Esophagus muscularis mucosa (tissue), 4 donors: ENCODE results near the gene MS4A10. TPM values are rescaled to one million over a fixed set of nuclear protein-coding genes. Genes with fewer than 3 reads are reported as not detected.

Experiments
- DNase-seq: peaks from one replicate; pipeline ENCODE4 v3.0.0-alpha.2; 2017; ENCODE audit errors: extremely low spot score
- H3K27ac ChIP-seq, 4 donors: fragments of 200-600 bp; sonication (generic); replicated peaks in 1 of 4; 1 replicate in 3 of 4; 2 replicates in 1 of 4; pipeline ENCODE4 v1.5.1; 2016 to 2019; ENCODE audit warnings: mild to moderate bottlenecking in 1 of 4
- H3K27me3 ChIP-seq, 4 donors: fragments of 200-600 bp; sonication (generic); one replicate each; pipeline versions ENCODE4 v1.5.1 to v1.6.0; 2016 to 2019
- H3K36me3 ChIP-seq, 4 donors: fragments of 200-600 bp; sonication (generic); one replicate each; pipeline ENCODE4 v1.5.1; 2016 to 2019
- H3K4me1 ChIP-seq, 4 donors: fragments of 200-600 bp; sonication (generic); one replicate each; pipeline ENCODE4 v1.5.1; 2016 to 2019
- H3K4me3 ChIP-seq, 4 donors: fragments of 200-600 bp; sonication (generic); 1 replicate in 2 of 4; 2 replicates in 2 of 4; pipeline ENCODE4 v1.5.1; 2016 to 2019; ENCODE audit warnings: mild to moderate bottlenecking in 4 of 4, moderate library complexity in 1 of 4
- H3K9me3 ChIP-seq, 4 donors: fragments of 200-600 bp; sonication (generic); 1 replicate in 3 of 4; 2 replicates in 1 of 4; pipeline ENCODE4 v1.5.1; 2016 to 2019
- EP300 ChIP-seq: sonication (generic); formaldehyde crosslinking; IDR thresholded peaks from one replicate; pipeline ENCODE4 v1.6.1; 2017; ENCODE audit warnings: antibody characterized with exemption
- POLR2A ChIP-seq: fragments of 450-650 bp; IDR thresholded peaks from one replicate; pipeline ENCODE4 v1.6.1; 2017; ENCODE audit warnings: antibody characterized with exemption, moderate library complexity, mild to moderate bottlenecking, low read depth
- POLR2AphosphoS5 ChIP-seq, 2 donors: sonication (generic); formaldehyde crosslinking; IDR thresholded peaks; one replicate each; pipeline ENCODE4 v1.6.1; 2017; ENCODE audit warnings: antibody characterized with exemption in 2 of 2
- WGBS: methylation state at CpG from one replicate; pipeline ENCODE4 v1.1.5; 2018; 5-methylcytosine and 5-hydroxymethylcytosine counted together
- intact Hi-C: fragments of 100-400 bp; cut with DNase I; formaldehyde crosslinking; loops from one replicate; pipeline ENCODE4 v1.15.1; 2023
- total RNA-seq, 4 donors: library from RNA; depleted of rRNA; stranded (reverse); fragments of >200 nt; gene quantifications; one replicate each; pipeline versions ENCODE4 v1.1.0 to v1.2.1, GENCODE V29; 2016
- TF ChIP-seq, protein P1 (sequence below), 3 experiments: fragments of 200-600 bp in 2 of 3; fragments of 450-650 bp in 1 of 3; sonication (generic) in 2 of 3; IDR thresholded peaks; one replicate each; pipeline ENCODE4 v1.5.1; 2017 to 2019; ENCODE audit warnings: antibody characterized with exemption in 3 of 3, mild to moderate bottlenecking in 2 of 3, moderate library complexity in 1 of 3

Gene MS4A10
- total RNA-seq, 4 donors from 2014 or later: not detected

DNA sequence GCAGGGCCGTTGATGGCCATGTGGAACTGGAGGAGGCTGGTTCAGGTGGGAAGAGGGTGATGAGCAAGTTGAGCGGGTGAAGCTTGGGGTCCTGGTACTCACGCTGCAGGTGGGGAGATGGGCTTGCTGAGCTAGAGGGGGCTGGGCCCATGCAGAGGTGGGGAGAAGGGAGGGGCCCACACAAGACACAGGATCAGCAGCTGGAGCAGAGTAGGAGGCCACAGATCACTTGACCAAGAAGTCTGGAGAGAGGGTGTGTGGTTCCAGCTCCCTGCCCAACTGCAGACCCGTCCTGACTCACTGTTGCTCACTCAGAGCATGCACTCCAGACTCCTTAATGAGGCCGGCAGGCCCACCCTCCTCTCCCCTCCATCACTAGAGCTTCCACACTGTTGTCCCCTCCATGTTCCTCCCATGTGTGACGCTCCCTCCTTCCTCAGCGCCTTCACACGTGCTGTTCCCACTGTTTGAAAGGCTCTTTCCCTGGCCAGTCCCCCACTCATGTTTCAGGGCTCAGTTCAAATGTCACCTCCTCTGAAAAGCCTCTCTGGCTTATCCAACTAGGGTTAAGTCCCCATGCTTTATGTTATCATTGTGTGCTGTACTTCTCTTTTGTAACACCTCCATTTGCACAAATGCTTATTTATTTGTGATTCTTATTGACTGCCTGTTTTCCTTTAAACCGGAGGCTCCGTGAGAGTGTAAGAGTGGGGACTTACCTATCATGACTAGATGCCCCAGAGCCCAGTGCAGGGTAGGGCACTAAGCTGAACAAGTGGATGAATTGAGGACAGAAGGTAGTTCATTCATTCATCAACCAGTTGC is 59.1 kb downstream of the MS4A10 start:
- H3K4me1 ChIP-seq: peaks cover 40 to 54% (median 47%) of the 10 kb centered on the region in 4 donors
- H3K27me3 ChIP-seq: no peaks in the 10 kb centered on the region
- H3K27ac ChIP-seq: no peak overlapping the region
- H3K36me3 ChIP-seq: peaks cover 10 to 30% (median 23%) of the 10 kb centered on the region in 4 donors
- H3K4me3 ChIP-seq: peak overlapping the region; percentile 68 to 92 (median 81)
- H3K9me3 ChIP-seq: no peaks in the 10 kb centered on the region
- intact Hi-C loops: loop anchor here (5.0 kb wide), 1 partner anchor 283 kb away; no protein-coding TSS in a partner anchor
- TF ChIP-seq POLR2A: no peak
- TF ChIP-seq EP300: no peak
- no peak for TF ChIP-seq POLR2AphosphoS5 (IDR thresholded peaks at IDR 0.05)
- TF ChIP-seq, protein P1, sequence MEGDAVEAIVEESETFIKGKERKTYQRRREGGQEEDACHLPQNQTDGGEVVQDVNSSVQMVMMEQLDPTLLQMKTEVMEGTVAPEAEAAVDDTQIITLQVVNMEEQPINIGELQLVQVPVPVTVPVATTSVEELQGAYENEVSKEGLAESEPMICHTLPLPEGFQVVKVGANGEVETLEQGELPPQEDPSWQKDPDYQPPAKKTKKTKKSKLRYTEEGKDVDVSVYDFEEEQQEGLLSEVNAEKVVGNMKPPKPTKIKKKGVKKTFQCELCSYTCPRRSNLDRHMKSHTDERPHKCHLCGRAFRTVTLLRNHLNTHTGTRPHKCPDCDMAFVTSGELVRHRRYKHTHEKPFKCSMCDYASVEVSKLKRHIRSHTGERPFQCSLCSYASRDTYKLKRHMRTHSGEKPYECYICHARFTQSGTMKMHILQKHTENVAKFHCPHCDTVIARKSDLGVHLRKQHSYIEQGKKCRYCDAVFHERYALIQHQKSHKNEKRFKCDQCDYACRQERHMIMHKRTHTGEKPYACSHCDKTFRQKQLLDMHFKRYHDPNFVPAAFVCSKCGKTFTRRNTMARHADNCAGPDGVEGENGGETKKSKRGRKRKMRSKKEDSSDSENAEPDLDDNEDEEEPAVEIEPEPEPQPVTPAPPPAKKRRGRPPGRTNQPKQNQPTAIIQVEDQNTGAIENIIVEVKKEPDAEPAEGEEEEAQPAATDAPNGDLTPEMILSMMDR (IDR thresholded peaks at IDR 0.05): no peak
- 70% methylated on average over 10 of the region's 10 CpGs for WGBS
- DNase-seq: no peak

DNA sequence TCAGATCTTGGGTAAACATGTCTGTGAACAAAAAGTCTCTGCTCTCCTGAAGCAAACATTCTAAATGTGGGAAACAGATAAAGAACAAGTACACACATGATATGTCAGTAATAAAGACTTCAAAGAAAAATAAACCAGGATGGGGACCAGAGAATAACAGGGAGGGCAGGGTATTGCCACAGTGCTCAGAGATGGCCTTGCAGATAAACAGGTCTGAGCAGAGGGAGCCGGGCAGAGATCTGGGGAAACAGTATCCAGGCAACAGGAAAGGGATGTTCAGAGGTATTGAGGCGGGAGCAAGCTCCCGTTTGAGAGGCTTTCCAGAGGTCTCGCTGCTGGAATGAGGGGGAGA is 59.7 kb downstream of the MS4A10 start:
- H3K27me3 ChIP-seq: no peaks in the 10 kb centered on the region
- peaks cover 16 to 36% (median 29%) of the 10 kb centered on the region in 4 donors for H3K36me3 ChIP-seq
- H3K4me3 ChIP-seq: no peak overlapping the region
- H3K4me1 ChIP-seq: peaks cover 40 to 52% (median 47%) of the 10 kb centered on the region in 4 donors
- no peak for DNase-seq
- WGBS: 61% methylated on average over 4 of the region's 4 CpGs
- H3K9me3 ChIP-seq: no peaks in the 10 kb centered on the region
- TF ChIP-seq EP300: no peak
- TF ChIP-seq POLR2A: no peak
- TF ChIP-seq POLR2AphosphoS5 (IDR thresholded peaks at IDR 0.05): no peak
- TF ChIP-seq, protein P1 (IDR thresholded peaks at IDR 0.05): no peak
- no peak overlapping the region for H3K27ac ChIP-seq
- intact Hi-C loops: loop anchor here (5.0 kb wide), 1 partner anchor 282 kb away; no protein-coding TSS in a partner anchor

DNA sequence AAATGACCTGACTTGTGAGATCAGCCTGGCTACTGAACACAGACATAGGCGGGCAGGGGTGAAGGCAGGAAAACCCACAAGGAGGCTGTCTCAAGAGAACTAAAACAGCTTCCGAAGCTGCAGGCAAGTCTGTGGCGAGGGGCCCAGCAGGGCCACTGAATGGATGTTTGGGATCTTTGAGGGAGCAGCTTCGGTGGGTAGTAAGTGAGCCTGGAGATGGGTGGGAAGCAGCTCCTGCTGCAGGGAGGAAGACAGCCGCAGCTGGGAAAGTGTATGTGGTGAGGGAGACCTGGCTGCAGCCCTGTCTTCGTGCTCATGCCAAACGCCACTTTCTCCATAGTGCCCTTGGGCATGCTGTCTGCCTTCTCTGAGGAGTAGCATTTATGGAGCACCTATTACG is 60.2 kb downstream of the MS4A10 start:
- peaks cover 21 to 41% (median 34%) of the 10 kb centered on the region in 4 donors for H3K36me3 ChIP-seq
- H3K4me1 ChIP-seq: peaks cover 38 to 48% (median 45%) of the 10 kb centered on the region in 4 donors
- no peaks in the 10 kb centered on the region for H3K27me3 ChIP-seq
- intact Hi-C loops: no loop called here
- DNase-seq: no peak
- TF ChIP-seq, protein P1 (IDR thresholded peaks at IDR 0.05): no peak
- H3K27ac ChIP-seq: no peak overlapping the region
- no peaks in the 10 kb centered on the region for H3K9me3 ChIP-seq
- WGBS: 88% methylated on average over 8 of the region's 8 CpGs
- no peak overlapping the region for H3K4me3 ChIP-seq

DNA sequence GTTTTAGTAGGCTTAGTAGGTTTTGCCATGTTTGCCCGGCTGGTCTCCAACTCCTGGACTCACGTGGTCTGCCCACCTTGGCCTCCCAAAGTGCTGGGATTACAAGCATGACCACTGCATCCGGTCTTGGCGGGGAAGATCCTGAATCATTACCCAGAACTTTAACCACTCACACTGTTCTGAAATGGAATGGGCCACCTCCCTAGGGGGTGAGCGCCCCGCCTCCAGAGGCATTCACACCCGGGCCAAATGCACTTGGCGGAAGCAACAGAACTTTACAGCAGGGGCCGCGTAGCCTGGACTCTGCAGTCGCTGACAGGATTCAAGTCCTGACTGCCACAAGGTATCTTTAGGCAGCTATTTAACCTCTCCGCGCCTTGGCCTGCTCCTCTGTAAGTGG is 62.1 kb downstream of the MS4A10 start:
- WGBS: 70% methylated on average over 11 of the region's 13 CpGs
- H3K27ac ChIP-seq: no peak overlapping the region

More for the DNA sequence above, 62.1 kb downstream of the MS4A10 start:
- Histone ChIP-seq H3K9me3 (no peaks in the 10 kb centered on the region), H3K4me1 (peaks cover 25 to 37% (median 33%) of the 10 kb centered on the region in 4 donors), H3K27me3 (peaks cover 0 to 4% (median 0%) of the 10 kb centered on the region in 4 donors), H3K4me3 (no peak overlapping the region), H3K36me3 (peaks cover 30 to 61% (median 52%) of the 10 kb centered on the region in 4 donors)
- intact Hi-C loops: no loop called here
- TF ChIP-seq POLR2AphosphoS5 (IDR thresholded peaks at IDR 0.05) (no peak), EP300 (no peak), POLR2A (no peak)
- TF ChIP-seq, protein P1 (IDR thresholded peaks at IDR 0.05): no peak
- DNase-seq: no peak
